Ishikawa (cell line): ENCODE results near the gene CLEC7A.

Experiments
- CEBPB ChIP-seq: IDR thresholded peaks from 2 replicates; pipeline ENCODE4 v1.6.1; 2012
- CREB1 ChIP-seq: IDR thresholded peaks from 2 replicates; pipeline ENCODE4 v1.6.1; 2012; ENCODE audit warnings: low read depth
- EGR1 ChIP-seq: IDR thresholded peaks from 2 replicates; pipeline ENCODE4 v1.6.1; 2012
- EP300 ChIP-seq: IDR thresholded peaks from 2 replicates; pipeline ENCODE4 v1.6.1; 2012; ENCODE audit warnings: borderline replicate concordance
- FOXM1 ChIP-seq: IDR thresholded peaks from 2 replicates; pipeline ENCODE4 v1.6.1; 2012; ENCODE audit warnings: low read depth, borderline replicate concordance
- NFIC ChIP-seq: IDR thresholded peaks from 2 replicates; pipeline ENCODE4 v1.6.1; 2012
- RAD21 ChIP-seq: IDR thresholded peaks from 2 replicates; pipeline ENCODE4 v1.6.1; 2012; ENCODE audit warnings: low read depth
- TAF1 ChIP-seq: IDR thresholded peaks from 2 replicates; pipeline ENCODE4 v1.6.1; 2012; ENCODE audit warnings: low read depth, mild to moderate bottlenecking
- TCF12 ChIP-seq: IDR thresholded peaks from 2 replicates; pipeline ENCODE4 v1.6.1; 2012; ENCODE audit warnings: low read depth
- TEAD4 ChIP-seq: IDR thresholded peaks from 2 replicates; pipeline ENCODE4 v1.6.1; 2012
- YY1 ChIP-seq: IDR thresholded peaks from 2 replicates; pipeline ENCODE4 v1.6.1; 2012; ENCODE audit warnings: low read depth
- ZBTB7A ChIP-seq: IDR thresholded peaks from 2 replicates; pipeline ENCODE4 v1.6.1; 2012; ENCODE audit warnings: low read depth
- TF ChIP-seq, protein P1 (sequence below): IDR thresholded peaks from 2 replicates; pipeline ENCODE4 v1.6.1; 2012; ENCODE audit warnings: low read depth, mild to moderate bottlenecking
- TF ChIP-seq, protein P2 (sequence below): IDR thresholded peaks from 2 replicates; pipeline ENCODE4 v1.6.1; 2012
- TF ChIP-seq, protein P3 (sequence below): IDR thresholded peaks from 2 replicates; pipeline ENCODE4 v1.6.1; 2012

Gene CLEC7A

DNA sequence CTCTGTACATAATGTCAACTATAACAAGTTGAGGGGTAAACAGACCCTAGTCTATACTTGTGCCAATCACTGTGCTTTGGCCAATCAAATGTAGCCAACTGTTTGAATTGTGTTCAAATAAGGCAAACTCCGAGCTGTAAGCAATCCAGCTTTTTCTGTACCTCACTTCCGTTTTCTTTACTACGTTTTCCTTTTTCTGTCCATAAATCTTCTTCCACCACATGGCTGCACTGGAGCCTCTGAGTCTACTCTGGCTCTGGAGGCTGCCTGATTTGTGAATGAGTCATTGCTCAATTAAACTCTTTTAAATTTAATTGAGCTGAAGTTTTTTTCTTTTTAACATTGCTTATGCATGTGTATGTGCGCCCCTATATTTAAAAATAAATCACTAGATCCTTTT is 60.9 kb downstream of the CLEC7A start:
- TF ChIP-seq FOXM1 (no peak), TAF1 (no peak), TCF12 (no peak), EGR1 (no peak), ZBTB7A (no peak), YY1 (no peak), RAD21 (no peak), TEAD4 (no peak), CREB1 (no peak)
- TF ChIP-seq, protein P1, sequence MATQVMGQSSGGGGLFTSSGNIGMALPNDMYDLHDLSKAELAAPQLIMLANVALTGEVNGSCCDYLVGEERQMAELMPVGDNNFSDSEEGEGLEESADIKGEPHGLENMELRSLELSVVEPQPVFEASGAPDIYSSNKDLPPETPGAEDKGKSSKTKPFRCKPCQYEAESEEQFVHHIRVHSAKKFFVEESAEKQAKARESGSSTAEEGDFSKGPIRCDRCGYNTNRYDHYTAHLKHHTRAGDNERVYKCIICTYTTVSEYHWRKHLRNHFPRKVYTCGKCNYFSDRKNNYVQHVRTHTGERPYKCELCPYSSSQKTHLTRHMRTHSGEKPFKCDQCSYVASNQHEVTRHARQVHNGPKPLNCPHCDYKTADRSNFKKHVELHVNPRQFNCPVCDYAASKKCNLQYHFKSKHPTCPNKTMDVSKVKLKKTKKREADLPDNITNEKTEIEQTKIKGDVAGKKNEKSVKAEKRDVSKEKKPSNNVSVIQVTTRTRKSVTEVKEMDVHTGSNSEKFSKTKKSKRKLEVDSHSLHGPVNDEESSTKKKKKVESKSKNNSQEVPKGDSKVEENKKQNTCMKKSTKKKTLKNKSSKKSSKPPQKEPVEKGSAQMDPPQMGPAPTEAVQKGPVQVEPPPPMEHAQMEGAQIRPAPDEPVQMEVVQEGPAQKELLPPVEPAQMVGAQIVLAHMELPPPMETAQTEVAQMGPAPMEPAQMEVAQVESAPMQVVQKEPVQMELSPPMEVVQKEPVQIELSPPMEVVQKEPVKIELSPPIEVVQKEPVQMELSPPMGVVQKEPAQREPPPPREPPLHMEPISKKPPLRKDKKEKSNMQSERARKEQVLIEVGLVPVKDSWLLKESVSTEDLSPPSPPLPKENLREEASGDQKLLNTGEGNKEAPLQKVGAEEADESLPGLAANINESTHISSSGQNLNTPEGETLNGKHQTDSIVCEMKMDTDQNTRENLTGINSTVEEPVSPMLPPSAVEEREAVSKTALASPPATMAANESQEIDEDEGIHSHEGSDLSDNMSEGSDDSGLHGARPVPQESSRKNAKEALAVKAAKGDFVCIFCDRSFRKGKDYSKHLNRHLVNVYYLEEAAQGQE = no peak
- TF ChIP-seq, protein P2, sequence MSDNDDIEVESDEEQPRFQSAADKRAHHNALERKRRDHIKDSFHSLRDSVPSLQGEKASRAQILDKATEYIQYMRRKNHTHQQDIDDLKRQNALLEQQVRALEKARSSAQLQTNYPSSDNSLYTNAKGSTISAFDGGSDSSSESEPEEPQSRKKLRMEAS = no peak
- TF ChIP-seq, protein P3, sequence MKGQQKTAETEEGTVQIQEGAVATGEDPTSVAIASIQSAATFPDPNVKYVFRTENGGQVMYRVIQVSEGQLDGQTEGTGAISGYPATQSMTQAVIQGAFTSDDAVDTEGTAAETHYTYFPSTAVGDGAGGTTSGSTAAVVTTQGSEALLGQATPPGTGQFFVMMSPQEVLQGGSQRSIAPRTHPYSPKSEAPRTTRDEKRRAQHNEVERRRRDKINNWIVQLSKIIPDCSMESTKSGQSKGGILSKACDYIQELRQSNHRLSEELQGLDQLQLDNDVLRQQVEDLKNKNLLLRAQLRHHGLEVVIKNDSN = no peak

DNA sequence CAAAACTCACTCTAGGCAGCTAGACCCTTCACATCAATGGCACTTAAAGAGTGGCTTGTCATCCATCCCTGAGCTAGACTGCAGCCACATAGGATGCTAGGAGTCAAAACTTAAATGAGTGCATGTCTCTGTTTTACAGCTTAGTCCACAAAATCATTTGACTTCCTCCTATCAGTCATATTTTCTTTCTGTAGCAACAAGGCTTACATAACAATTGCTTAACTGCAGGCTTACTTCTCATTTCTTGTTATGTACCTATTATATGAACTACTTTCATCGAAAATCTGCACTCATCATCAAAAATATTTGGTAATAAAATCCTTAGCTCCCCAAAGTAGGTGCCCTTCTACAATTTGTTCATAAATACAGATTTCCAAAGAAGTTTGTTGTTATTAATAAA is 61.4 kb downstream of the CLEC7A start:
- no peak for TF ChIP-seq ZBTB7A
- no peak for TF ChIP-seq EGR1
- no peak for TF ChIP-seq NFIC
- TF ChIP-seq TEAD4 = no peak
- TF ChIP-seq CREB1 = no peak

DNA sequence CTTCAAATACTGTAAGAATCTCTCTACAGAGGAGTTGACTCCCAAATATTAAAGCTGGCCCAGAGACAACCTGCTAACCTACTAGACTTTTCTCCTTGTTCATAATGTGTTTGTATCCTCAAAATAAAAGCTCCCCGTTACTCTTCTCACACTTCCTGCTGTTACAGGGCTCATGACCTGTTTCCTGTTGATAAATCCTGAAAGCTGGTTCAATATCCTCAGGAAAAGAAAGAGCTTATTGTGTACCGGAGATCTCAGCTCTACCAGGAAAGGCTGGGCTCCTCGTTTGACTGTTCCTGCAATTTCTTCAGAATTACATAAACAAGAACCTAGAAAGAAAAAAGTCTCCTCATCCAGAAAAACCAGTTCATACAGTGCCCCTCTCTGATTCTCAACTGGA is 62.1 kb downstream of the CLEC7A start:
- no peak for TF ChIP-seq EGR1

DNA sequence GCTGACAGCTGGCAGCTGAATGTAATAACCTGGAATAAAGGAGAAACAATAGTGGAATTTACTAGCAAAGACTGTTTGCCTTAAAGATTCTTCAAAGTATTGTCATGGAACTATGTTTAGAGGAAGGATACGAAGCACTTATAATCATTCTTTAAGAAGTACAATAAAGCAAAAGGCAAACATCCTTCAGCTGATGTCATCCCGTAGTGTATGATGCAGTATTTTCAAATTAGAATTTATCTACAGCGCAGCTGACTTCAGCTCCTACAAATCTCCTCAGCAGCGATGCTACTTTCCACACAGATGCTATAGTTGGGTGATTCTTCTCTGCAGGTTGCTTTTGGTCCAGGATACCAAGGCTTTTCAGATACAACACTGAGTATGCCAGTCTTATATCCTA is 62.7 kb downstream of the CLEC7A start:
- TF ChIP-seq RAD21 (no peak), TAF1 (no peak), CREB1 (no peak), TEAD4 (no peak), ZBTB7A (no peak), YY1 (no peak), EGR1 (no peak), CEBPB (no peak), FOXM1 (no peak), EP300 (no peak), TCF12 (no peak), NFIC (no peak)
- TF ChIP-seq, protein P3 = no peak
- TF ChIP-seq, protein P1 = no peak
- TF ChIP-seq, protein P2 = no peak
